NCI-H460 (cell line): ENCODE measurements around the gene METTL3. TPM values are rescaled to one million over a fixed set of nuclear protein-coding genes. Genes with fewer than 3 reads are reported as not detected.

Experiments
- DNase-seq: peaks from one replicate; pipeline ENCODE4 v3.0.0-alpha.2; 2016; ENCODE audit warnings: low read depth; ENCODE audit errors: extremely low read depth
- total RNA-seq: library from RNA; depleted of rRNA; stranded (reverse); fragments of >200 nt; shearing (Covaris generic); gene quantifications from 2 replicates; pipeline ENCODE4 v1.2.3, GENCODE V29; 2014

Gene METTL3
- total RNA-seq, 1 experiment from 2014 or later = 72.2 TPM

- DNase-seq = no peak
Observed at GRCh38 chr14:21527318-21527679, 16.2 kb upstream of the METTL3 start.

DNA sequence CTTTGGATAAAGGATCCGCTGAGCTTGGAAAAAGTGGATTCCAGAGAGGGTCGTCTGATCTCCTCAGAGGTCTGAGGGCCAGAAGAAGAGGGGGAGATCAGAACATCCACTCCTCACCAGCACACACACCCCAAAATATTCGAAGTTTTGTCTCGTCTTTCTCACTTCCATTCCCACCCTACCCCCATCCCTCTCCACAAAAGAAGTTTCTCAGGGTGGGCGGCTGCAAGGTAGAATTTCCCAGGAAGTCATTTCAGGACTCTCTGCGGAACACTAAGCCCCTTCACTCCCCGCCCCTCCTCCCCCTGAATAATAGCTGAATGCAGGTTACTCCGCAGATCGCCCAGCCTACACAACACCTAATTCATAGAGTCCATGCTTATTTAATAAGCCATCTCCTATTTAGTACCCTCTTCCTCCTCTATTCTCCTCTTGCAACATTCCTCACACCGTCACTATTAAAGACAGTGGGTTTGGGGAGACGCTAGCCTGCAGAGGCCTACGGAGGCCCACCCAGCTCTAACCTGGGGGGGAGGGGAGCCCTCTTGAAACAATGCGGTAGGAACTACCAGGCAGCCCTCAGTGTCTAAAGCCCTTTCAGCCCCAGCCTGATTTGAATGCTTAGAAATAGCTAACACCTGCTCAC is 15.7 kb upstream of the METTL3 start:
- no peak for DNase-seq

DNA sequence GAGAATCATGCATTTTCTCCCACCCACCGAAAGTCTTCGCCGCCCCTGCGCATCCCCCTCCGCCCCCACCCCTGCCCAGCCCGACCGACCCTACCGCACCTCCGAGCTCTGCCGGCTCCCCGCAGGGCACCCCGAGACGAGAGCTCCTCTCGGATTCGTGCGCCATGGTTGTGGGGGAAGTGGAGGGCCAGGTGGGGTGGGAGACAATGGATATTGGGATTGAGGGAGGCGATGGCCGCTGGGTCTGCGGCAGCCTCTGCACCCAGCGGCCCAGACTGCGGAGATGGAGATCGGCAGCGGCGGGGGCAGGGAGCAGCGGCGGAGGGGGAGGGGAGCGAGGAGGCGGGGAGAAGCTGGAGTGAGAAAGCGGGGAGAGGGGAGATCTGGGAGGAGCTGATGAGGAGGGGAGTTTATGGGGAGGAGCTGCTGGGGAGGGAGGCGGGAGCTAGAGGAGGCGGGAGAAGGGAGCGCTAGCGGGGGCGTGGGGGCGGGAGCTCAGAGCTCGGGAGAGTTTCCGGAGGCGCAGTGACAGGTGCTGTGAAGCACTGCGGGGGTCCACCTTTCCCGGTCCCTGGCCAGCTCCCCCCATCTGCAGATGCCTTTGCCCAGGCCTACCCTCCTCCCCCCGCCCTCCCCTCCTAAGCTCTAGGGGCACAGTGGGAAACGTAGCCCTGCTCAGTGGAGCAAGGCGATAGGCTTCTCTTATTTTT is 15.0 kb upstream of the METTL3 start, which contains the start of gene SALL2:
Gene SALL2 (minus strand): TSS at position 385 of the 710 bp plus-strand sequence. CDS start 219 bp downstream, at position 166.
- DNase-seq = no peak

DNA sequence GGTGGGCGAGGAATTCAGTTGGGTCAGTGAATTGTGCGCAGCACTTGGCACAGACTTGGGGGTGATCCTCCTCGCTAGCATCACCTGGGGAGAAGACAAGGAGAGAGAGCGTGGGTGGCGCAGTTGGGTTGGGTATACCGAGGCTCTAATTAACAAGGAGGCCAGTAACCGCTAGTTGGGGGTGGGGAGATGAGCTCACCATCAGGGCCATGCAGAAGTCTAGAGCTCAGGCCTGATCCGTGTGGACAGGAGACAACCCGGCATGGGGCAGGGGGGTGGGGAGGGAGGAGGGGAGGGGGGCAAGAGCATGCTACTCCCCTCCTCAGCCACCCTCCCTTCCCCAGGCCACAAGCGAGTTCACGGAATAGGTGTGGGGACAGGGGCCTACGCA is 14.4 kb upstream of the METTL3 start:
- no peak for DNase-seq

- no peak for DNase-seq
Observed at GRCh38 chr14:21524575-21525490, 13.7 kb upstream of the METTL3 start.

DNA sequence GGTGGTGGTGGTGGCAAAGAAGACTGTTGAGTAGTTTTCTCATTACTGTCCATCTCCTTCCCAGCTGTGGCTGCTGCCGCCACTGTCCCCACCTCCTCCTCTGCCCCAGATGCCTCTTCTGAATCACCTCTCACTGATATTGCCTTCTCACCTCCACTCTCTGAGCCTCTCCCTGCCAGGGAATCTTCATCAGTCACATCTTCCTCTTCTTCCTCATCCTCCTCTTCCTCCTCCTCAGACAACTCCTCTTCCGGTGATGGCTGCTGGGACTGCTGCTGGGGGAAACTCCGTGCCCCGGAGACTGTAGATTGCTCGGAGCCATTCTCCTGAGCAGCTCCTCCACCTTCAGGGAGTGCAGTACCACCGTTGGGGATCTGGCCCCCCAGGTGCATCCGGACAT is 12.1 kb upstream of the METTL3 start:
- DNase-seq = no peak

DNA sequence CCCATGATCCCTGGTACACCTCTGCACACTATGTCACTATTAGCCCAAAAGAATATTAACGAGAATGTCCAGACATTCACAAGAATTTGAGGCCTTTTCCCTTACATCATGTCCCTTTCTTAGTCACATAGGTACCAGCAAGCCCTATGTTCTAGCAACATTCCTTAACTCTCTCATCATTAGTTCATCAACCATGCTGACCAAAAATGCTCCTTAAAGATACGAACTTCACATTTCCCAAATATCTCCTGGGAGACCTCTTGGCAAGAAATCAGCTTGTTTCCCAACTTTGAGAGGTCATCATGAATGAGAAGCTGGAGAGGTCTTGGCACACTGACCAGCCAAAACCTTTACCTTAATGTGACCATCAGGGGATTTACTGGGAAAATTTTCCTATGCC is 10.4 kb upstream of the METTL3 start:
- no peak for DNase-seq

DNA sequence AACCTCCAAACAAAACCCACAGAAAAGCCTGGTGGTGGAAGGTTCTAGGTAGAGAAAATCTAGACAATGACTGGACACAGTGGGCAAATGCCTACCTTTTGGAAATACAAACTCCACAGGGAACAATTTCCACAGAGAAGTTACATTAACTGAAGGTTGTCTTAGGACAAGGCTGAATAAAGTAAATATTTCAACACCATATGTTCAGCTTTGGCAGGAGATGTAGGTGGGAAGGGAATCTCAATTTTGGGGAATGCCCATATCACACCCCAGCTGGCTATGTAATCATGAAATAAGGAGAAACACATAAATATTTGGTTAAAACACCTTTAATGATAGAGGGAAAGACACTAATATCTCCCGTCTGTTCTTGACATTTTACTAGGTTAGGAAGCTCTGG is 9.6 kb upstream of the METTL3 start:
- DNase-seq = no peak

- DNase-seq = no peak
Observed at GRCh38 chr14:21518725-21519124, 7.6 kb upstream of the METTL3 start.

DNA sequence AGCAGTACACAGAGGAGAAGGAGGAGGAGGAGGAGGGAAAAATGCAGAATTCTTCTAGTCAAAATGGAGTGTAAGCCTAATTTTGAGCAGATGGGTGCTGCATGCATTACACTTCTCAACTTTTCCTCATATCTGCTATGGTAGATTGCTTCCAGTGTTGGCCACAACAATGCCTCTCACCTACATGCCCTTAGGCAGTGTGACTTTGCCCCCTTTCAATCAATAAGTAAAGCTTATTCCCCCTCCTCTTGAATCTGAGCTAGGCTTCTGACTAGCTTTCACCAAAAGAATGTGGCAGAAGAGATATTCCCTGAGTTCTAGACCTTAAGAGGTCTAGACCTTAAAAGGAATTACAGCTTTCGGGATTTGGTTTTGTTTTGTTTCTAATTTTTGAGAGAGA is 3.2 kb upstream of the METTL3 start:
- DNase-seq = no peak

- DNase-seq = no peak
Observed at GRCh38 chr14:21509432-21510143, 1.6 kb downstream of the METTL3 start.

DNA sequence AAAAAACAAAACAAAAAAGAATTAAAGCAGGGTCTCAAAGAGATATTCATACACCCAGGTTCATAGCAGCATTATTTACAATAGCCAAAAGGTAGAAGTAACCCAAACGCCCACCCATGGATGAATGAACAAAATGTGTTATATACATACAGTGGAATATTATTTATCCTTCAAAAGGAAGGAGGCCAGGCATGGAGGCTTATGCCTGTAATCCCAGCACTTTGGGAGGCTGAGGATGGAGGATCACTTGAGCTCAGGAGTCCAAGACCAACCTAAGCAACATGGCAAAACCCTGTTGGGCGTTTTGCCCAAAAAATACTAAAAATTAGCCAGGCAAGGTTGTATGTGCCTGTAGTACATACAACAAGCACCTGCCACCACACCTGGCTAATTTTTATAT is 4.6 kb downstream of the METTL3 start:
- DNase-seq = no peak

DNA sequence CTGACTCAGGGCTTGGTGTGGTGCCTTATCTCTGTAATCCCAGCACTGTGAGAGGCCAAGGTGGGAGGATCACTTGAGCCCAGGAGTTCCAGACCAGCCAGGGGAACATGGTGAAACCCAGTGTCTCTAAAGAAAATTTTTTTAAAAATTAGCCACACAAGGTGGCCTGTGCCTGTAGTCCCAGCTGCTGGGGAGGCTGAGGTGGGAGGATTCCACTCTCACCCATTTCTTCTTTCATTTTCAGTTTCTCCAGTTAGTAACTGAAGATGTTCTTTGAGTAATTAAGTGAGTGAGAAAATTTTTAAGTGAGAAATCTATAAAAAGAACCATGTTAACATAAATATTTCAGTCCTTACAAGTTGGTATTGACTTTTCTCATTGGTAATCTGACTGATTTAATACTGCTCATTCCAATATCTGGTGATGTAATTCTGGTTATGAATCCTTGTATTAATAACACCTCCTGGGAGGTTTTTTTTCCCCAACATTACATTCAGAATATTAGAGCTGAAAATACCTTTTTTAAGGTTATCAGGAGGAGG is 6.1 kb downstream of the METTL3 start:
- no peak for DNase-seq

DNA sequence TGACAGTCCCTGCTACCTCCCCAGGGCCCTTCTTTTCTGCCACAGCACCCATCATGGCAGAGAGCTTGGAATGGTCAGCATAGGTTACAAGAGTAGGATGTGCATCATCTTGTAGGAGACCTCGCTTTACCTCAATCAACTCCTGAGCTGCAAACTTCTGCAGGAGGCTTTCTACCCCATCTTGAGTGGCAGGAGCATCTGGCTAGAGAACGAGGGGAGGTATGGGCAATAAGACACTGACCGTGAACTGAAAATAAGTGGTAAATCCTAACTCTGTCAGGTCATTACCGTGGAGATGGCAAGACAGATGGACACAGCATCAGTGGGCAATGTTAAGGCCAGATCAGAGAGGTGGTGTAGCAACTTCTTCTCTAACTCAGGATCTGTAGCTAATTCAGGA is 7.8 kb downstream of the METTL3 start:
- no peak for DNase-seq

DNA sequence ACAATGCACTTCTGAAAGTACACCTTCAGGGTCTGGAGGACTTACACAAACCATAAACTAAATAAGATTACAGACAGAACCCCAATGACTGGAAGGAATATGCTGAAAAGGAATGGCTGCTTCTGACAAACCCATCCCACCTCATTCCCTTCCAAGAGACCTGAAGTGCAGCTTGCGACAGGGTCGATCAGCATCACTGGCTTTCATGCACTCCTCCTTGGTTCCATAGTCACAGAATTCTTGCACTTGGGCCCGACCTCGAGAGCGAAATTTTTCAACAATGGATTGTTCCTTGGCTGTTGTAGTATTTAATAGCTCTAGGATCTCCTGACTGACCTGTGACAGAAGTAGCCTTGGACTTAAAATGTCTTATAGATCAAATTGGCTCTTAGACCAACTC is 9.6 kb downstream of the METTL3 start:
- DNase-seq = no peak

- DNase-seq = peak; percentile 43
Observed at GRCh38 chr14:21498540-21499526, 12.3 kb downstream of the METTL3 start.

DNA sequence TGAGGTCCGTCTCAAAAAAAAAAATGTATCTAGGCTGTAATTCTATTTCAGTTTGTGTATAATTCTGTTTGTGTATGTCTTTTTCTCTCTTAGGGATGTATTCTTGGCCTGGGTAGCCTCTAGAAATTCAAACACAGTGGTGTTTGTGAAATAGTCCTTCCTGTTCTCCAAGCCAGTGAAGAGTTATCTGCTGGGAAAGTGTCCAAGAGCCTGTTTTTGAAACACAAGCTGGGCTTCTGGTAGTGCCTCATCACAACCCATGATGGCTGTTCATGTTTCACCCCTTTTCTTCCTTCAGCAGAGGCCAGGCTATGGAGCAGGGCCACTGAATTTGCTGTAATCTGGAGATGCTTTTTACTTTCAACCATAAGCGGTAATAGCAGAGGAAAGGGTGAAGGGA is 14.7 kb downstream of the METTL3 start:
- DNase-seq = no peak

DNA sequence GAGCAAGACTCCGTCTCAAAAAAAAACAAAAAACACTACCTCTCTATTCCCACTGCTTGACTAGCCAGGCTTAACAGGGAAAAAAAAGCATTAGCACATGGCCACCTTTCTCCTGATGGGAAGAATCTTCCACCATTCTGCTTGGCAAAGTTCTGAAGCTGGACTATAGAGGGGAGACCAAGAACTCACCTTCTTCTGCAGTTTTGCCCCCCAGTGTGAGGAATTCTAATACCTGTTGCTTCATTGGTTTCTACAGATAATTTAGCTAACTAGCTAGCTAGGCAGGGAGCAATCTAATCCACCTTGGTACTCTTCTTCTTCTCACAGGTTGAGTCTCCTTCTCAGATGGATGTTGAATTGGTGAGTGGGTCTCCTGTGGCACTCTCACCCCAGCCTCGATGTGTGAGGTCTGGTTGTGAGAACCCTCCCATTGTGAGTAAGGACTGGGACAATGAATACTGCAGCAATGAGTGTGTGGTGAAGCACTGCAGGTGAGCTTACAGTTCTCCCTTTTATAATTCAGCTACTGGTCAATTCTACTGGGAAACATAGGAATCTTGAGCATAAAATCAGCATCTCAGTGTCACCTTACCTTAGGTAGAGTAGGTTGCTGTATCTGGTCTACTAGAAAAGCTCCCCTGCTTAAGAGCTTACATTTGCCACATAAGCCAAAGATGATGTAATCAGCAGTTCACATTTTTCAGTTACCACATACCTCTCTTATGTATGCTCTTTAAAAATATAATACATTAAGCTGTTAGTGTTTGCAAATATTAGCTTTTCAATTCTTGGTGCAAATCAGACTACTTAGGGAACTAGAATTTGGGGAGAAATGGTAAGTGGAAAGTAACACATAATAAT is 16.0 kb downstream of the METTL3 start:
- no peak for DNase-seq
